Femur (tissue), 1 donor: Measurements from ENCODE around the gene MPV17L2.

Source experiments
- DNase-seq: peaks from one replicate; pipeline ENCODE4 v3.0.0-alpha.2; 2017

Gene MPV17L2

DNA sequence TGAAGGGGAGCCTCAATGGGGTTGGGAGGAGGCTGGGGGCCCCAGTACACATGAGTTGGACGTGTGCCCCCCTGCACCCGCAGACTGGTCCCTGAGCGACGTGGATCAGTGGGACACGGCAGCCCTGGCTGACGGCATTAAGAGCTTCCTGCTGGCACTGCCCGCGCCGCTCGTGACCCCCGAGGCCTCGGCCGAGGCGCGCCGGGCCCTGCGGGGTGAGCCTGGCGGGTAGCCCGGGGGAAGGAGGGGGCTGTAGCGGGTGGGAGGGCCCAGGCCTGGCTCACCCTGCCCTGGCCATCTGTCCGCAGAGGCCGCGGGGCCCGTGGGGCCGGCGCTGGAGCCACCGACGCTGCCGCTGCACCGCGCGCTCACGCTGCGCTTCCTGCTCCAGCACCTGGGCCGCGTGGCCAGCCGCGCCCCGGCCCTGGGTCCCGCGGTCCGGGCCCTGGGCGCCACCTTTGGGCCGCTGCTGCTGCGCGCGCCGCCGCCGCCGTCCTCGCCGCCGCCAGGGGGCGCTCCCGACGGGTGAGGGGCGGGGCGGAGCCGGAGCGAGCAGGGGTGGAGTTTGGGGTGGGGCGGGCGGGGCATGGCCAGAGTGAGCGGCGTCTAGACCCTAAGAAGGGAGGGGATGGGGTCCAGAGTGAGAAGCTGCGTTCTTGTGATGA lies 31.9 kb upstream of the MPV17L2 start:
- peak; percentile 84 for DNase-seq

DNA sequence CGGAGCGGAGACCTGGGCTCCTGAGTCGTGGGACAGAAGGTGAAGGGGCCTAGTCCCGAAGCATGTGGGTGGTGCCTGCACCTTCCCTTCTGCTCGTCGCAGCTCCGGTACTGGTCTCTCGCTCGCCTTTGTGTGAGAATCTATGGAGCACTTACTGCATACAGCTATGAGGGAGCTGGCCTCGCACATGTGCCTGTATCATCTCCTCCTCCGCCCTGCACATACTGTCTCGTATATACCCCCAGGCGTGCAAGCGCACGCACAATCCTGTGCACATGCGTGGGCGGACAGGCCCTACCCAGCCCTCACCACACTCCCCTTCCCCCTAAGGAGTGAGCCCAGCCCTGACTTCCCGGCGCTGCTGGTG lies 31.4 kb upstream of the MPV17L2 start:
- DNase-seq, result no peak

DNA sequence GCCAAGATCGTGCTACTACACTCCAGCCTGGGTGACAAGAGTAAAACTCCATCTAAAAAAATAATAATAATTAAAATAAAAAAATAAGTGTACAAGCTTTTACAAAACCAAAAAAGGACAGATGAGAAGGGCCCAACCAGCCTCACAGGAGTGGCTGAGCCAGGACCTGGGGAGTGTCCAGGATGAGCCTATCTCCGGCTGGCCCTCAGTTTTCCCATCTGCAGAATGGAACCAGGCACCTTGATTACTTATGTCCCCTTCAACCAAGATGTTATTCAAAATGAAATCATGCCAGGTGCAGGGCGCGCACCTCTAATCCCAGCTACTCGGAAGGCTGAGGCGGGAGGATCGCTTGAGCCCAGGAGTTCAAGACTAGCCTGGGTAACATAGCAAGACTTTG lies 28.9 kb upstream of the MPV17L2 start:
- DNase-seq, result no peak

DNA sequence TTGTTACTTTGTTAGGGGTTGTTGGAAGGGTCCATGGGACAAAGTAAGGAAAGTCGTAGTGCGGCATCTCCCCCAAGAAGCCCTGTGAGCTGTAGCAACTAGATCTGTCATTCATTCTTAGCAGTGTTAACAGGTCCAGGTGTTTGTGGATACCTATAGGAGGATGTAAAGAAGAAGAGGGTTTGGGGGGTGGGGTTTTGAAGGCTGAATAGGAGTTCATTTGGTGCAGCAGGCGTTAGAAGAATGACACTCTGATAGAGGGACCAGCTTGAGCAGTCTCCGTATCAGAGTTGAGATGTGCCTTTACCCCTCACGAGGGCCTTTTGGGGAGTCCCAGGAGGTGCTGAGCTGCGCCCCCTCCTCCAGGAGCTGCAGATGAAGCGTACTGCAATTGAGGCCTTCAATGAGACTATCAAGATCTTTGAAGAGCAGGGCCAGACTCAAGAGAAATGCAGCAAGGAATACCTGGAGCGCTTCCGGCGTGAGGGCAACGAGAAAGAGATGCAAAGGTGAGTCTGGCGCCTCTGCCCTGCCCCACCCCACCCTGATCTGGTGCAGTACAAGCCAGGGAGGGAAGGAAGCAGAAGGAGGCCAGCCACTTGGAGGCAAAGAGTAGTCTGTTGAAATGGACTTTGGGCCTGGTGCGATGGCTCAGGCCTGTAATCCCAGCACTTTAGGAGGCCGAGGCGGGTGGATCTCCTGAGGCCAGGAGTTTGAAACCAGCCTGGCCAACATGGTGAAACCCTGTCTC lies 27.0 kb upstream of the MPV17L2 start:
- no peak for DNase-seq

DNA sequence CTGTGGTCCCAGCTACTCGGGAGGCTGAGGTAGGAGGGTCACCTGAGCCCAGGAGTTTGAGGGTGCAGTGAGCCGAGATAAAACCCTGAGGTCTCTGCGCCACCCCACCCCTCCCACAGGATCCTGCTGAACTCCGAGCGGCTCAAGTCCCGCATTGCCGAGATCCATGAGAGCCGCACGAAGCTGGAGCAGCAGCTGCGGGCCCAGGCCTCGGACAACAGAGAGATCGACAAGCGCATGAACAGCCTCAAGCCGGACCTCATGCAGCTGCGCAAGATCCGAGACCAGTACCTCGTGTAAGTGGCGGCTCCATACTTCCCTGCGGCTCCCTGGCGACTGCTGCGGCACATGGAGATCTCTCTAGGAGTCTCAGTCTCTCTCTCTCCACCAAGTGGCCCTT lies 26.0 kb upstream of the MPV17L2 start:
- no peak for DNase-seq

DNA sequence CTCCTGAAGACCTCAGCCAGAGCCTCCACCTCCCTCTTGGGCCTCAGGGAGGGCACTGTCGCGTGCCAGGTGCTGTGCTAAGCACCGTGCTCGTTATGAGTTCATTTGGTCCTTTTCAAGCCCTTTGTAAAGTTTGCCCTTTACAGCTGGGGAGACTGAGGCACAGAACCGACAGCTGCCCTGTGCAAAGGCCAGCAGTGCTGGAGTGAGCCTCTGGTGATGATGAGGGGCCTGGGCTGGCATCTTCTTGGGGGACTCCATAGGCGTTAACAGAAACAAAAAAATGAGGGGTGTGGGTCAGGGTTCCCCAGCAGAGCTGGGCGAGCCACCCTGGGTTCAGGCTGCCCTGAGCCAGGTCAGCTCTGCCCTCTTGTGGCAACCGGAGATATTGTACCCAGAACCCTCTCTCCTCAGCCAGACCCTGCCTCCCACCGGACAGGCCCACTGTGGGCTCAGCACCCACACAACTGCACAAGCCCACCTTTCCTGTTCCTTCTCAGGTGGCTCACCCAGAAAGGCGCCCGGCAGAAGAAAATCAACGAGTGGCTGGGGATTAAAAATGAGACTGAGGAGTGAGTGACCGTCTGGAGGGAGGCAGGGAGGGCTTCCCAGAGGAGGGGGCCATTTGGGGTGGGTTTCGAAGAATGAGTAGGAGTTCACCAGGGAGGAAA lies 24.9 kb upstream of the MPV17L2 start:
- DNase-seq, result no peak

DNA sequence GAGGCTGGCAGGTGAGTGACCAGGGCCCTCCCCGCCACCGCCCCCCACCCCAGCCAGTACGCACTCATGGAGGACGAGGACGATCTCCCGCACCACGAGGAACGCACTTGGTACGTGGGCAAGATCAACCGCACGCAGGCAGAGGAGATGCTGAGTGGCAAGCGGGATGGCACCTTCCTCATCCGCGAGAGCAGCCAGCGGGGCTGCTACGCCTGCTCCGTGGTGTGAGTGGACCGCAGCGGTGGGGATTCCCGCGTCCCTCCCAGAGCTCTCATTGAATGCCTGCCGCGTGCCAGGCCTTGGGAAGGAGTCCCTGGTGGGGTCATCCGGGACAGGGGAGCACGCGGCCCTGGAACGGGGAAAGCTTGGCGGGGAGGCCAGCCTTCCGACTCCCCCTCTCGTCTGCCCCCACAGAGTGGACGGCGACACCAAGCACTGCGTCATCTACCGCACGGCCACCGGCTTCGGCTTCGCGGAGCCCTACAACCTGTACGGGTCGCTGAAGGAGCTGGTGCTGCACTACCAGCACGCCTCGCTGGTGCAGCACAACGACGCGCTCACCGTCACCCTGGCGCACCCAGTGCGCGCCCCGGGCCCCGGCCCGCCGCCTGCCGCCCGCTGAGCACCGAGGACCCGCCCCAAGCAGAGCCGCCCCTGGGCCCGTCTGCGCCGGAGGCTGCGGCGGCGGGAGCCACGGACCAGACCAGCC lies 24.2 kb upstream of the MPV17L2 start:
- DNase-seq, result no peak

DNA sequence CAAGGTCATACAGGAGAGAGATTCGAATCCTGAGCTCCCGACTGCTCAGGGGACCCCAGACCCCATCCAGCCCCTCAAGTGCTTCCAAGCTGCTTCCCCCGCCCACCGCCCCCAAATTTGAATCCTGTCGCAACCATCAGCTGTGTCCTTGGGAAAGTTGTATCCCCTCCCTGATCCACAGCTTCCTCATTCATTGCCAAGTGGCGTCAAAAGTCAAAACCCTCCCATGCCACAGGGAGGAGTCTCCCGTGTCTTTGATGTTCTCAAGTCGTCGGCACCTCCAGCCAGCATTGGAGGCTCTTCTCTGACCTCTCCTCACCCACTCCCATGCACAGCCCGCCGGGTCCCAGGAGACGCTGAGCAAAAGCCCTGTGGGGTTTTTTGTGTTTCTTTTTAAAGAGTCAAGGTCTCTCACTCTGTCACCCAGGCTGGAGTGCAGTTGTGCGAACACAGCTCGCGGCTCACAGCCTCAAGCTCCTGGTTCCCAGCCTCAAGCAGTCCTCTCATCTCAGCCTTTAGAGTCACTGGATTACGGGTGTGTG lies 22.2 kb upstream of the MPV17L2 start:
- no peak for DNase-seq

DNA sequence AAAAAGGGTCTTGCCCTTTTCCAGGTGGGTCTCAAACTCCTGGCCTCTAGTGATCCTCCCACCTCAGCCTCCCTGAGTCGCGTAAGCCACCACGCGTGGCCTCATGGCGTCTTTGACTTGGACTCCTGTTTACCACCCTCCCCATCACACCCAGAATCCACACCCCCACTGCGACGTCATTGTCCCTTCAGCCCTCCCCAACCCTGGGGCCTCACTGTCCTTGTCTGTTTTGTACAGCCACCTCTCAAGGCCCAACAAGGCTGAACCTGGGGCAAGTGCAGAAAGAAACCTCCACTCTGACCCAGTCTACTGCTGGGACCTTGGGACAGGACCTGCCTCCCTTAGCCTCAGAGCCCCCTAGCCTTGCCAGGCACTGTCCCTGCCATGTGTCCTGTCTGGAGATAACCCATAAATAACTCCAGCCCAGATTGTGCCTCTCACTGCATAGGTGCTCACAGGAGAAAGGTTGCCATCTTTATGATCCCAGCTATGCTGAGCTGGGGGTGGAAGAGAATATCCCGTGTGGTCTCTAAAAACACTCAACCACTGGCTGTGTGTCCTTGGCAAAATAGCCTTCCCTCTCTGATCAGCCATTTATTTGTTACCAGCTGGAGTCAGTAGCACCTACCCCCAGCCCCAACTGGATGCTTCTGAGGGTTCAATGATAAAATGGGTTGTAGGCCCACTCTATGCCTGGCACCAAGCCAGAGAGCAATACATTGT lies 21.3 kb upstream of the MPV17L2 start:
- DNase-seq, result no peak

DNA sequence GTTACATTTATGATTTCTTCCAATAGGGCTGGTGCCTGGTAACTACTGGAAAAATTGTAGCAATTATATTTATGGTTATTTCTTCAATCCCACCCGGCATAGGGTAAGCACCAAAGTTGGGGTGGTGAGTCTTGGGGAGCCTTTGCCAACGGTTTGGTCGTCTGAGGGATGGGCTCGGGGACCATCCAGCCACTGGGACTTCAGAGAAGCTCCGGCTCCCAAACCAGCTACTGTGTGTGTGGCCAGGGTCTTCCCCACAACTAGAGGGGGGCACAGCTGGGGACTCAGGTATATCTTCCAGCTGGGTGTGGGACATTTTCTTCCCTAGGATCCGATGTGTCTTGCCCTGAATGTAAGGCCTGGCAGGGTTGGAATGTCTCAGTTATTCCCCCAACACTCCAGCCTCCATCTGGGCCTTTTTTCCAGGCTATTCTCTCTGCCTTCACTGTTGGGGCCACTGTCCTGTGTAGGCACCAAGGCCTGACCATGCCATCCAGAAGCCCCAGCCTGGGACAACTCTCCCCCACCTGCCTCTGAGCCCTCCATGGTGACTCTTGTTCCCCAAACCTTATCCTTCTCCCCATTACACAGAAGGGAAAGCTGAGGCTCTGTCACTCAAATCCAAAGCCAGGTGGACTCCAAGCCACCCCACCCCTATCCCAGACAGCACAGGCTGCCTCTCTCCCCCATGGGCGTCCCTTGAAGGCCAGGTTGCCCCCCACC lies 20.5 kb upstream of the MPV17L2 start:
- no peak for DNase-seq

DNA sequence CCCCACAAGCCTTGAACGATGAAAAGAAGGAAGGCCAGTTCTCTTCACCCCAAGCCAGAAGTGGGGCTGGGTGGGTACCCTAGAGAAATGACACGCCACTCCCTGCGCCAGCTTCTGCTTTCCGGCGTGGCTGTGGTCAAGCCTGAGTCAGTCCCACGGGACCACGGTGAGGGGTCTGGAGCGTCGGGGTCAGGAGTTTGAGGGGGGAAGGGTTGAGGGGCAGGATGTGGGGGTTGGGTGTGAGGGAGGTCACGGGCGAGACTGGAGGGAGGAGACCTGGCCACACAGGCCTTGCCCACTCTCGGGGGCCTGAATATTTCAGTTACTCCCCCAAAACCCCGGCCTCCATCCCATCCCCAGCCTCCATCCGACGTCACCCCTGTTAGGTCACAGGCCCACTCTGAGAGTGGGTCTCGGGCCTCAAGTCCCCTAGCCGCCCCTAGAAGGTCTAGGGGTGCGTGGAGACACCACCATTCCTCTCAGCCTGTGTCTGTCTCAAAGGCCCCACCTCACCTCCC lies 19.9 kb upstream of the MPV17L2 start:
- DNase-seq, result no peak

DNA sequence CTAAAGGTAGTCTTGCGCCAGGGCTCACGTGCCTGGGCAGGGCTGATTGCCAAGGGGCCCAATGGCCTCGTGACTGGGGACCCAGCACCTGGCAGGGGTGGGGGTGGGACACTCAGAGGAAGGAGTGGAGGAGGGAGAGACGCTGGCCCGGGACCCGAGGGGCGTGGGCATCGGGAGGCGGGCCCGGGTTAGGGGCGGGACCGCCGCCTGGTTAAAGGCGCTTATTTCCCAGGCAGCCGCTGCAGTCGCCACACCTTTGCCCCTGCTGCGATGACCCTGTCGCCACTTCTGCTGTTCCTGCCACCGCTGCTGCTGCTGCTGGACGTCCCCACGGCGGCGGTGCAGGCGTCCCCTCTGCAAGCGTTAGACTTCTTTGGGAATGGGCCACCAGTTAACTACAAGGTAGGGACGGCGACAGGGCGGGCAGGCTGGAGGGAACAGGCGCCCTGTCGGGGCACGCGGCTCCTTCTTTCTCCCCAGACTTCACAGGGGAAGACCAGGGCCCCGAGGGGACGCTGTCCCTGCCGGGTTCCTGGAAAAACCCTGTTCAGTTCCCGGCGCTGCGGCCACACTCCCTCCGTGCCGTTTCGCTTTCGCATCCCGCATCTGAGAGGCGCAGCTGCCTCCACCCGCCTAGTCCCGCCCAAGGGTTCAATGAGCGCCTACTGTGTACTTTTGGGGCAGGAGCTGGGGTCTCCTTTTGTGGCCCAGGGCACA lies 19.3 kb upstream of the MPV17L2 start, which contains the start of gene IFI30:
Gene IFI30, plus strand, starts transcription at position 242 of the 717 bp plus-strand sequence. Its CDS starts 29 bp downstream, at position 271.
- DNase-seq, result peak; percentile 75

DNA sequence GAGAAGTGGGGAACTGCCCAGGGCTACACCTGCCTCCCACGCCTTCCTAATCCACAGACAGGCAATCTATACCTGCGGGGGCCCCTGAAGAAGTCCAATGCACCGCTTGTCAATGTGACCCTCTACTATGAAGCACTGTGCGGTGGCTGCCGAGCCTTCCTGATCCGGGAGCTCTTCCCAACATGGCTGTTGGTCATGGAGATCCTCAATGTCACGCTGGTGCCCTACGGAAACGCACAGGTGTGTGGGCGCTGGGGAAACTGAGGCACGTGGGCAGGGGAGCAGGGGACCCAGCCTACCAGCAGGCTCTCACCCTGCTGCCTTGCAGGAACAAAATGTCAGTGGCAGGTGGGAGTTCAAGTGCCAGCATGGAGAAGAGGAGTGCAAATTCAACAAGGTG lies 18.0 kb upstream of the MPV17L2 start:
- DNase-seq, result no peak

DNA sequence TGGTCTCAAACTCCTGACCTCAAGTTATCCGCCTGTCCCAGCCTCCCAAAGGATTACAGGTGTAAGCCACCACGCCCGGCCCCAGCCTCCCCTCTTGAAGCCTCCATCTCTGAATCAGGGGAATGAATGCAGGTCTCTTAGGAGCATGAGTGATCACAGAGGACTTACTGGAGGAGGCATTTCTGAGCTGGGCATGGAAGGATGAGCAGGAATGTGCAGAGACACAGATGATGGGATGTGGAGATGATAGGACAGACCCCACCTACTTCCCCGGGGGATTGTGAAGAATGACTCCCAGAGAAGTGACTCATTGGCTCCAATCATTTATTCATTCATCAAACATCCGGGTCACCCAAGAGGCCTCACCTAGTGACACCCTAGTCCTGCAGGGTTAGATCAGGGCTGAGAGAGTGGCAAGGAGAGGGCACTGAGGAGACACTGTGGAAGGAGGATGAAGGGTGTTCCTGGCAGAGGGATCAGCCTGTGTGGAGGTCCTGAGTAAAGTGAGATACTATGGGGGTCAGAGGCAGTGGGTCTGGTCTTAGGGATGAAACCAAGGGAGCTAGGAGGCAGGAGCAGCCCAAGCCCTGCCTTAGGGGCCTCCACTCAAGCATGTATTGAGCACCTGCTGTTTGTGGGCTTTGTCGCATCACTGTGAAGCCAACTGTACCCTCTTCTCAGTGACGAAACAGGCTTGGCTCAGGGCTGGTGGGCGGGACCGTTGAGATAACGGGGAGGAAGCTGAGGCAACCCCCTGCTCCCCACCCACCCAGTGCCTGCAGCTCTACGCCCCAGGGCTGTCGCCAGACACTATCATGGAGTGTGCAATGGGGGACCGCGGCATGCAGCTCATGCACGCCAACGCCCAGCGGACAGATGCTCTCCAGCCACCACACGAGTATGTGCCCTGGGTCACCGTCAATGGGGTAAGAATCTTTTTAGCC lies 16.4 kb upstream of the MPV17L2 start:
- DNase-seq, result no peak

DNA sequence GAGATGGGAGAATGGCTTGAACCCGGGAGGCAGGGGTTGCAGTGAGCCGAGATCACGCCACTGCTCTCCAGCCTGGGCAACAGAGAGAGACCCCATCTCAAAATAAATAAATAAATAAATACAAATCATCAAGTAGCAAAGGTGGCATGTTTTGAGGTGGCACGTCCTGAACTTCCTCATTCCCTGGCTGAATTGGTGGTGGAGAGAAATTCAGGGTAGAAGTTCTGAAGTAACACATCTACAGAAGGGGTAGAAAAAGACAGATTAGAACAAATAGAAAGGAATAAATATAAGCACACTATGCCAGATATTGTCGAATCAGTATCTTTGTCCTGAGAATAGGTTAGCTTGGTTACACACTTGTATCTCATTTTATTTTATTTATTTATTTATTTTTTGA lies 13.1 kb upstream of the MPV17L2 start:
- DNase-seq, result no peak

DNA sequence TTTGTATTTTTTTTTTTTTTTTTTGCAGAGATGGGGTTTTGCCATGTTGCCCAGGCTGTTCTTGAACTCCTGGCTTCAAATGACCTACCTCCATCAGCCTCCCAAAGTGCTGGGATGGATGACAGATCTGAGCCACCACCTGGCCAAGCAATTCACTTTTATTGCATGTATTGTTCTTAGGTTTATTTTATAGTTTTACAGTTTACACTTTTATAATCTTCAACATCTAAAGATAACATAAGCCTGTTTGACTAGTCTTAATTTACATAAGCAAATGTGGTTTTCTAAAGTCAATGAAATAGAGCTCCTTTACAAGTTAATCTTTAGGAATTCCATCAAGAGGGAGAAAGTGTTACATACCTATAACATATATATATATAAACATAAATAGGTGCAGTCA lies 9.5 kb upstream of the MPV17L2 start:
- DNase-seq, result no peak

DNA sequence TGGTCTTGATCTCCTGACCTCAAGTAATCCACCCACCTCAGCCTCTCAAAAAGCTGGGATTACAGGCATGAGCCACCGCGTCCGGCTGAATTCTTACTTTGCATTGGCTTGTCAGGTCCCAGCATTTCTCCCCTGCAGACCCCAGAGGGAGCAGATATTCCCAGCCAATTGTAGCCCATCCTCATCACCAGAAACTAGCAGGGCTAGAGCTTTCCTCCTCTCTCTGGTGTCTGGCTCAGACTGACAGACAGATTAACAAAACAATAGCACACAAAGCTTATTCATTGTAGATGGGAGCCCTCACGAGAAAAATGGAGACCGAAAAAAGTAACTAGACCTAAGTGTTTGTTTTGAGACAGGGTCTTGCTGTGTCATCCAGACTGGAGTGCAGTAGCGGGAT lies 7.5 kb upstream of the MPV17L2 start:
- no peak for DNase-seq

DNA sequence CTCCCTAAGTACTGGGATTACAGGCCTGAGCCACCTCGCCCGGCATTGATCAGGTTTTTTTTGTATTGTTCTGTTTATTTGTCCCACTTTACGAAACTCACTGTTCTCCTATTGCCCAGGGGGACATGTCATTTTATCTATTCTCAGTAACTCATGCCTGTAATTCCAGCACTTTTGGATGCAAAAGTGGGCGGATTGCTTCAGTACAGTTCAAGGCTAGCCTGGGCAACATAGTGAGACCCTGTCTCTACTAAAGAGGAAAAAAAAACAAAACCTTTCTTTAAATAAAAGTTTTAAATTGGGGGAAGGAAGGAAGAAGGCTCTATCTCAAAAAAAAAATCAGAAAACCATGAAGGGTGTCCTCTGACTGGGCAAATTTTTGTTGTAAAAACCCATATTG lies 2.7 kb upstream of the MPV17L2 start:
- no peak for DNase-seq

DNA sequence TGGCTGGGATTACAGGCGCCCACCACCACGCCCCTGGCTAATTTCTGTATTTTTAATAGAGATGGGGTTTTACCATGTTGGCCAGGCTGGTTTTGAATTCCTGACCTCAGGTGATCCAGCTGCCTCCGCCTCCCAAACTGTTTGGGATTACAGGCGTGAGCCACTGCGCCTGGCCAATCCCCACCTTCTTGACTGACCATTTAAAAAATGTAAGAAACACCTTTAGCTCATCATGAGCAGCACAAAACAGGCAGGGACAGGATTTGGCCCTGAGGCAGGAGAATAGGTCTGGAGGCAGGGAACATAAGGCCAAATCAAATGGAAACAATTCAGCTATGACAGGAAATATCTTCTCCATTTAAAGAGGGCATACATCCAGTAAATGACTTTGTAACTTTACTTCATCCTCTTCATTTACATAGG lies 1.4 kb upstream of the MPV17L2 start:
- no peak for DNase-seq
